Gastrocnemius medialis (tissue), 4 donors: ENCODE measurements around the gene GALC. TPM values are rescaled to one million over a fixed set of nuclear protein-coding genes. Genes with fewer than 3 reads are reported as not detected.

Experiments
- ATAC-seq, 2 donors: fragments of 150-250 bp; one replicate each; pipeline ENCODE4 v1.9.1; 2016
- DNase-seq, 2 donors: peaks; one replicate each; pipeline ENCODE4 v3.0.0-alpha.2; 2019
- H3K27ac ChIP-seq, 4 donors: fragments of 200-600 bp; sonication (generic); 1 replicate in 1 of 4; 2 replicates in 3 of 4; pipeline ENCODE4 v1.5.1; 2016 to 2018; ENCODE audit warnings: mild to moderate bottlenecking in 2 of 4, moderate library complexity in 1 of 4
- H3K27me3 ChIP-seq, 3 donors: fragments of 200-600 bp; sonication (generic) in 2 of 3; 1 replicate in 1 of 3; 2 replicates in 2 of 3; pipeline versions ENCODE4 v1.5.1 to v1.6.0; 2016 to 2019; ENCODE audit warnings: mild to moderate bottlenecking in 1 of 3, moderate library complexity in 1 of 3
- H3K36me3 ChIP-seq, 2 donors: fragments of 200-600 bp; sonication (generic) in 1 of 2; one replicate each; pipeline ENCODE4 v1.5.1; 2017 to 2018
- H3K4me1 ChIP-seq, 2 donors: fragments of 200-600 bp; sonication (generic) in 1 of 2; one replicate each; pipeline ENCODE4 v1.5.1; 2016 to 2017; ENCODE audit warnings: mild to moderate bottlenecking in 2 of 2
- H3K4me3 ChIP-seq, 4 donors: fragments of 200-600 bp; sonication (generic) in 3 of 4; 1 replicate in 1 of 4; 2 replicates in 3 of 4; pipeline ENCODE4 v1.5.1; 2016 to 2019; ENCODE audit warnings: mild to moderate bottlenecking in 2 of 4
- H3K9me3 ChIP-seq, 3 donors: fragments of 200-600 bp; sonication (generic) in 2 of 3; 1 replicate in 1 of 3; 2 replicates in 2 of 3; pipeline ENCODE4 v1.5.1; 2016 to 2019
- CTCF ChIP-seq, 5 experiments: fragments of 450-650 bp in 3 of 5; fragments of 200-600 bp in 2 of 5; sonication (generic) in 2 of 5; IDR thresholded peaks in 4 of 5; conservative IDR thresholded peaks in 1 of 5; 1 replicate in 4 of 5; 2 replicates in 1 of 5; pipeline ENCODE4 v1.5.1; 2016 to 2019; ENCODE audit warnings: antibody characterized with exemption in 5 of 5, mild to moderate bottlenecking in 3 of 5, moderate library complexity in 3 of 5
- POLR2A ChIP-seq, 2 donors: fragments of 450-650 bp; IDR thresholded peaks; one replicate each; pipeline ENCODE4 v1.6.1; 2017; ENCODE audit warnings: antibody characterized with exemption in 2 of 2, mild to moderate bottlenecking in 2 of 2, moderate library complexity in 2 of 2
- in situ Hi-C, 4 donors: fragments of 200-750 bp; cut with MboI; loops; one replicate each; pipeline versions ENCODE4 v1.15.0 to v1.8.0; 2017; ENCODE audit warnings: low sequenced_read_pairs in 4 of 4
- intact Hi-C: fragments of 100-400 bp; cut with DNase I; formaldehyde crosslinking; loops from one replicate; pipeline ENCODE4 v1.15.1; 2023; ENCODE audit warnings: low total_unique reads
- total RNA-seq, 4 donors: library from RNA; depleted of rRNA; stranded (reverse); fragments of >200 nt; gene quantifications; one replicate each; pipeline versions ENCODE4 v1.1.0 to v1.2.3, GENCODE V29; 2016

Gene GALC
- total RNA-seq, 4 donors from 2014 or later, result 10.5 to 23.2 (median 14.6) TPM

GRCh38 chr14:87994974-87995373, 2.0 kb upstream of the GALC start:
- intact Hi-C loops (loop anchor here (5.0 to 10.0 kb wide), 3 partner anchors 392 to 1962 kb away; partner anchors contain the start of genes PTPN21, SPATA7 and TDP1), in situ Hi-C loops (no loop called here)
- TF ChIP-seq POLR2A (IDR thresholded peaks at IDR 0.05) (no peak), CTCF (IDR thresholded peaks at IDR 0.05 in 4 of 5, conservative IDR thresholded peaks at IDR 0.05 in 1 of 5) (no peak)
- Histone ChIP-seq H3K36me3 (no peaks in the 10 kb centered on the region), H3K9me3 (no peaks in the 10 kb centered on the region), H3K27ac (no peak overlapping the region), H3K27me3 (no peaks in the 10 kb centered on the region), H3K4me3 (no peak overlapping the region), H3K4me1 (peaks cover 9 to 16% of the 10 kb centered on the region in 2 donors)
- ATAC-seq, result no peak
- no peak for DNase-seq

GRCh38 chr14:87992346-87992717, 650 bp downstream of the GALC start:
- H3K36me3 ChIP-seq, result no peaks in the 10 kb centered on the region
- TF ChIP-seq CTCF (IDR thresholded peaks at IDR 0.05 in 4 of 5, conservative IDR thresholded peaks at IDR 0.05 in 1 of 5) (no peak), POLR2A (IDR thresholded peaks at IDR 0.05) (no peak)
- H3K4me3 ChIP-seq, result peak overlapping the region; percentile 74 to 88 (median 80)
- intact Hi-C loops (loop anchor here (5.0 to 10.0 kb wide), 3 partner anchors 395 to 1965 kb away; partner anchors contain the start of genes PTPN21, SPATA7 and TDP1), in situ Hi-C loops (no loop called here)
- no peaks in the 10 kb centered on the region for H3K9me3 ChIP-seq
- H3K27me3 ChIP-seq, result no peaks in the 10 kb centered on the region
- H3K4me1 ChIP-seq, result peaks cover 13 to 18% of the 10 kb centered on the region in 2 donors
- ATAC-seq (peak; percentile 41 to 53), DNase-seq (peak in 1 of 2 donors; percentile 13)
- H3K27ac ChIP-seq, result peak overlapping the region; percentile 86 to 92 (median 88)

GRCh38 chr14:87990682-87991081, 2.3 kb downstream of the GALC start:
- peaks cover 13 to 18% of the 10 kb centered on the region in 2 donors for H3K4me1 ChIP-seq
- no peaks in the 10 kb centered on the region for H3K9me3 ChIP-seq
- H3K36me3 ChIP-seq, result peaks cover 2 to 8% of the 10 kb centered on the region in 2 donors
- in situ Hi-C loops, result no loop called here
- no peak for ATAC-seq
- H3K27ac ChIP-seq, result no peak overlapping the region
- TF ChIP-seq CTCF (IDR thresholded peaks at IDR 0.05 in 4 of 5, conservative IDR thresholded peaks at IDR 0.05 in 1 of 5) (no peak), POLR2A (IDR thresholded peaks at IDR 0.05) (no peak)
- no peak overlapping the region for H3K4me3 ChIP-seq
- intact Hi-C loops, result loop anchor here (5.0 to 10.0 kb wide), 3 partner anchors 397 to 1967 kb away; partner anchors contain the start of genes PTPN21, SPATA7 and TDP1
- no peak for DNase-seq
- H3K27me3 ChIP-seq, result no peaks in the 10 kb centered on the region

GRCh38 chr14:87989956-87990299, 3.1 kb downstream of the GALC start:
- intact Hi-C loops, result loop anchor here (5.0 to 10.0 kb wide), 3 partner anchors 397 to 1967 kb away; partner anchors contain the start of genes PTPN21, SPATA7 and TDP1
- no peak for ATAC-seq
- no peak for DNase-seq
- Histone ChIP-seq H3K9me3 (no peaks in the 10 kb centered on the region), H3K4me1 (peaks cover 13 to 18% of the 10 kb centered on the region in 2 donors), H3K27me3 (no peaks in the 10 kb centered on the region), H3K27ac (no peak overlapping the region), H3K4me3 (no peak overlapping the region), H3K36me3 (peaks cover 2 to 8% of the 10 kb centered on the region in 2 donors)
- in situ Hi-C loops, result no loop called here
- TF ChIP-seq CTCF (IDR thresholded peaks at IDR 0.05 in 4 of 5, conservative IDR thresholded peaks at IDR 0.05 in 1 of 5), result no peak
- TF ChIP-seq POLR2A (IDR thresholded peaks at IDR 0.05), result no peak
